Gastroesophageal sphincter (tissue), 3 donors: ENCODE results near the gene LANCL2.

Source experiments
- CTCF ChIP-seq, 4 experiments: fragments of 200-600 bp in 2 of 4; fragments of 450-650 bp in 2 of 4; sonication (generic) in 1 of 4; IDR thresholded peaks; one replicate each; pipeline ENCODE4 v1.5.1; 2017 to 2019; ENCODE audit warnings: antibody characterized with exemption in 4 of 4, mild to moderate bottlenecking in 2 of 4, moderate library complexity in 2 of 4
- EP300 ChIP-seq: sonication (generic); formaldehyde crosslinking; IDR thresholded peaks from one replicate; pipeline ENCODE4 v1.6.1; 2017; ENCODE audit warnings: antibody characterized with exemption, mild to moderate bottlenecking
- POLR2A ChIP-seq, 2 donors: fragments of 450-650 bp; IDR thresholded peaks; one replicate each; pipeline ENCODE4 v1.6.1; 2017; ENCODE audit warnings: antibody characterized with exemption in 2 of 2, mild to moderate bottlenecking in 2 of 2, moderate library complexity in 1 of 2
- POLR2AphosphoS5 ChIP-seq: sonication (generic); formaldehyde crosslinking; IDR thresholded peaks from one replicate; pipeline ENCODE4 v1.6.1; 2017; ENCODE audit warnings: antibody characterized with exemption

DNA sequence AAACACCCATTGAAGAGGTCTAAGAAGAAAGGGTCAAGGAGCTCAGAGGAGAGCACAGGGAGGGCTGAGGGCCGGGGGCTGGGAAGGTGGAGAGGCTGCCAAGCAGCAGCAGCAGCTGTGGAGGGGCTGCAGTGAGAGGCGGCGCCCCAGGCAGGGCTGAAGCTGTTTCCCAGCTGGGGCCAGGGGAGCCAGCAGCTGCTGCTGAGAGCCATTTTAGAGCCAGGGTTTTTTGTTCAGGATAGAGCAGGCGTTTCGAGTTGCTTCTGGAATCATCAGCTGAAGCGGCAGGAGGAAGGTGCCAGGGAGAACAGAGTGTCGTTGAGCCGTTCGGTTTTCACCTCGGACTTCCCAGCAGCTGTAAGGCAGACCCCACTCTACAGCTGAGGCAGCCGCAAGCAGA, 62.7 kb downstream of the LANCL2 start:
- TF ChIP-seq POLR2A (IDR thresholded peaks at IDR 0.05) (no peak), CTCF (IDR thresholded peaks at IDR 0.05) (no peak), EP300 (no peak), POLR2AphosphoS5 (no peak)
